ENCODE data around the gene USP33.
A peak's percentile ranks its signal among the peaks of the same experiment; 100 is the strongest.
"Not testable (repeated sequence)": the region's sequence is repeated elsewhere in the genome, so short reads cannot be mapped to it uniquely, and the experiment has no call there.

The USP33 gene

GRCh38 chr1:77680173-77680572 is 79.5 kb downstream of the USP33 start:
- Histone ChIP-seq H3K4me2 (ENCODE audit: low read length) (peak overlapping the region; percentile 29), H3K4me1 (ENCODE audit: control insufficient read depth, low read length) (peaks cover 39% of the 10 kb centered on the region), H3K27ac (ENCODE audit: low read depth, low read length) (no peak overlapping the region), H3K9me2 (replicated peaks; ENCODE audit: control insufficient read depth, low read length) (no peaks in the 10 kb centered on the region), H3K4me3 (ENCODE audit: low read length) (peak overlapping the region; percentile 8; the same call in 1 of the 2 replicates), H3K36me3 (ENCODE audit: control insufficient read depth, low read length) (peaks cover 44% of the 10 kb centered on the region), H3F3A (ENCODE audit: control insufficient read depth, insufficient read depth) (no peaks in the 10 kb centered on the region), H4K20me1 (ENCODE audit: control insufficient read depth, insufficient read depth, low read depth, low read length) (peaks cover 18% of the 10 kb centered on the region), H3K79me2 (ENCODE audit: control insufficient read depth, low read length) (peaks cover 88% of the 10 kb centered on the region), H3K9me3 (ENCODE audit: control insufficient read depth, insufficient read depth, low read length) (no peaks in the 10 kb centered on the region), H3K27me3 (ENCODE audit: control insufficient read depth, low read length) (no peaks in the 10 kb centered on the region)
- TF ChIP-seq EZH2phosphoT487 (IDR thresholded peaks at IDR 0.05; ENCODE audit: borderline replicate concordance, low read length) (no peak), CTCF (IDR thresholded peaks at IDR 0.05; ENCODE audit: low read depth, low read length, poor library complexity, severe bottlenecking) (no peak)

- H3K4me1 ChIP-seq (ENCODE audit: control insufficient read depth, low read length), result peaks cover 26% of the 10 kb centered on the region
- no peaks in the 10 kb centered on the region for H3K9me2 ChIP-seq (replicated peaks; ENCODE audit: control insufficient read depth, low read length)
- no peaks in the 10 kb centered on the region for H3F3A ChIP-seq (ENCODE audit: control insufficient read depth, insufficient read depth)
- H3K36me3 ChIP-seq (ENCODE audit: control insufficient read depth, low read length), result peaks cover 46% of the 10 kb centered on the region
- peaks cover 90% of the 10 kb centered on the region for H3K79me2 ChIP-seq (ENCODE audit: control insufficient read depth, low read length)
- peak overlapping the region; percentile 16; the same call in 1 of the 2 replicates for H3K4me2 ChIP-seq (ENCODE audit: low read length)
- H3K4me3 ChIP-seq (ENCODE audit: low read length), result no peak overlapping the region
- H3K27me3 ChIP-seq (ENCODE audit: control insufficient read depth, low read length), result no peaks in the 10 kb centered on the region
- no peak overlapping the region for H3K27ac ChIP-seq (ENCODE audit: low read depth, low read length)
- peaks cover 18% of the 10 kb centered on the region for H4K20me1 ChIP-seq (ENCODE audit: control insufficient read depth, insufficient read depth, low read depth, low read length)
- TF ChIP-seq CTCF (IDR thresholded peaks at IDR 0.05; ENCODE audit: low read depth, low read length, poor library complexity, severe bottlenecking) (no peak), EZH2phosphoT487 (IDR thresholded peaks at IDR 0.05; ENCODE audit: borderline replicate concordance, low read length) (no peak)
- no peaks in the 10 kb centered on the region for H3K9me3 ChIP-seq (ENCODE audit: control insufficient read depth, insufficient read depth, low read length)
Measured at GRCh38 chr1:77678660-77679610, 80.7 kb downstream of the USP33 start.

- not testable (repeated sequence) for H3F3A ChIP-seq (ENCODE audit: control insufficient read depth, insufficient read depth); H3K9me2 ChIP-seq (replicated peaks; ENCODE audit: control insufficient read depth, low read length); H3K27ac ChIP-seq (ENCODE audit: low read depth, low read length); H3K9me3 ChIP-seq (ENCODE audit: control insufficient read depth, insufficient read depth, low read length); H3K4me3 ChIP-seq (ENCODE audit: low read length); H3K4me2 ChIP-seq (ENCODE audit: low read length); H3K27me3 ChIP-seq (ENCODE audit: control insufficient read depth, low read length)
- peaks cover 21% of the 10 kb centered on the region for H4K20me1 ChIP-seq (ENCODE audit: control insufficient read depth, insufficient read depth, low read depth, low read length)
- peaks cover 34% of the 10 kb centered on the region for H3K36me3 ChIP-seq (ENCODE audit: control insufficient read depth, low read length)
- peaks cover 100% of the 10 kb centered on the region for H3K79me2 ChIP-seq (ENCODE audit: control insufficient read depth, low read length)
- H3K4me1 ChIP-seq (ENCODE audit: control insufficient read depth, low read length), result peaks cover 22% of the 10 kb centered on the region
Measured at GRCh38 chr1:77674807-77675206, 84.8 kb downstream of the USP33 start.

- H3K4me3 ChIP-seq (ENCODE audit: low read length), result no peak overlapping the region
- H3K27me3 ChIP-seq (ENCODE audit: control insufficient read depth, low read length), result no peaks in the 10 kb centered on the region
- H3K4me2 ChIP-seq (ENCODE audit: low read length), result no peak overlapping the region
- H3K79me2 ChIP-seq (ENCODE audit: control insufficient read depth, low read length), result peaks cover 100% of the 10 kb centered on the region
- no peaks in the 10 kb centered on the region for H3F3A ChIP-seq (ENCODE audit: control insufficient read depth, insufficient read depth)
- no peak overlapping the region for H3K27ac ChIP-seq (ENCODE audit: low read depth, low read length)
- no peak for TF ChIP-seq EZH2phosphoT487 (IDR thresholded peaks at IDR 0.05; ENCODE audit: borderline replicate concordance, low read length)
- TF ChIP-seq CTCF (IDR thresholded peaks at IDR 0.05; ENCODE audit: low read depth, low read length, poor library complexity, severe bottlenecking), result no peak
- no peaks in the 10 kb centered on the region for H3K9me3 ChIP-seq (ENCODE audit: control insufficient read depth, insufficient read depth, low read length)
- peaks cover 26% of the 10 kb centered on the region for H3K36me3 ChIP-seq (ENCODE audit: control insufficient read depth, low read length)
- peaks cover 21% of the 10 kb centered on the region for H4K20me1 ChIP-seq (ENCODE audit: control insufficient read depth, insufficient read depth, low read depth, low read length)
- no peaks in the 10 kb centered on the region for H3K9me2 ChIP-seq (replicated peaks; ENCODE audit: control insufficient read depth, low read length)
- H3K4me1 ChIP-seq (ENCODE audit: control insufficient read depth, low read length), result peaks cover 19% of the 10 kb centered on the region
Measured at GRCh38 chr1:77673716-77674355, 85.8 kb downstream of the USP33 start.

All from DOHH2 (cell line).